ENCODE results near the gene PRRT2.
A peak's percentile ranks its signal among the peaks of the same experiment; 100 is the strongest.

PRRT2 gene

GRCh38 chr16:29839822-29840221, 27.8 kb downstream of the PRRT2 start:
- TF ChIP-seq CTCF (IDR thresholded peaks at IDR 0.05; ENCODE audit: low read depth, low read length, missing control alignments): no peak
- no peak overlapping the region for H3K4me3 ChIP-seq (ENCODE audit: low read depth, low read length)
- no peak for DNase-seq (ENCODE audit: low read depth)

- H3K4me3 ChIP-seq (ENCODE audit: low read depth, low read length): no peak overlapping the region
- no peak for TF ChIP-seq CTCF (IDR thresholded peaks at IDR 0.05; ENCODE audit: low read depth, low read length, missing control alignments)
- DNase-seq (ENCODE audit: low read depth): no peak
Measured at GRCh38 chr16:29840240-29840639, 28.2 kb downstream of the PRRT2 start.

GRCh38 chr16:29841631-29842030, 29.6 kb downstream of the PRRT2 start:
- no peak for TF ChIP-seq CTCF (IDR thresholded peaks at IDR 0.05; ENCODE audit: low read depth, low read length, missing control alignments)
- no peak for DNase-seq (ENCODE audit: low read depth)

GRCh38 chr16:29842732-29843346, 30.8 kb downstream of the PRRT2 start:
- TF ChIP-seq CTCF (IDR thresholded peaks at IDR 0.05; ENCODE audit: low read depth, low read length, missing control alignments): peak; percentile 16
- H3K4me3 ChIP-seq (ENCODE audit: low read depth, low read length): no peak overlapping the region
- DNase-seq (ENCODE audit: low read depth): no peak

More at GRCh38 chr16:29841631-29842030, 29.6 kb downstream of the PRRT2 start:
- no peak overlapping the region for H3K4me3 ChIP-seq (ENCODE audit: low read depth, low read length)

GRCh38 chr16:29843931-29844330, 31.9 kb downstream of the PRRT2 start:
- no peak overlapping the region for H3K4me3 ChIP-seq (ENCODE audit: low read depth, low read length)

GRCh38 chr16:29844575-29845331, 32.8 kb downstream of the PRRT2 start:
- H3K4me3 ChIP-seq (ENCODE audit: low read depth, low read length): no peak overlapping the region
- no peak for TF ChIP-seq CTCF (IDR thresholded peaks at IDR 0.05; ENCODE audit: low read depth, low read length, missing control alignments)
- no peak for DNase-seq (ENCODE audit: low read depth)

More at GRCh38 chr16:29843931-29844330, 31.9 kb downstream of the PRRT2 start:
- no peak for TF ChIP-seq CTCF (IDR thresholded peaks at IDR 0.05; ENCODE audit: low read depth, low read length, missing control alignments)
- no peak for DNase-seq (ENCODE audit: low read depth)

Data from GM12864 (cell line).